22Rv1 (cell line): ENCODE results near the gene APBB2.

Experiments
- H3K27ac ChIP-seq: fragments of 450-650 bp; 2 replicates; pipeline ENCODE4 v1.5.1; 2017
- ZFX ChIP-seq: fragments of 450-650 bp; IDR thresholded peaks from 2 replicates; pipeline ENCODE4 v1.6.1; 2017; ENCODE audit warnings: antibody characterized with exemption, borderline replicate concordance
- TF ChIP-seq, protein P1 (sequence below): fragments of 450-650 bp; IDR thresholded peaks from 2 replicates; pipeline ENCODE4 v1.5.1; 2017; ENCODE audit warnings: mild to moderate bottlenecking

The APBB2 gene

DNA sequence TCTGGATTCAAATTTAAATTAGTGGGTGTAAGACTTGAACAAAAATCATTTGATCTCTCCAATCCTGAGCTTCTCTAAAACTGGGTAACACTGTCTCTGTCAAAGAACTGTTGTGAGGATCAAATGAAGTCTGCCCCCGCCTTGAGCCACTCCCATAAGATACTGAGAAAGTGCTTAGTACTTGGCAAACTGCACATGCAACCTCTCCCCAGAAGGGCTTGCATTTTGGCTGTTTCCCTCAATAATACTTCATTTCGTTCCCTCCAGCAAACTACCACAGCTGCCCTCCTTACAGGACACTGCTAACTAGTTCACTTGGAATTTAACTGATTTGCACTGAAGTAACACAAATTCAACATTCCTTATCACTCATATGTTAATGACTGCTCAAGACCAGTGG, 79.8 kb downstream of the APBB2 start:
- TF ChIP-seq, protein P1, sequence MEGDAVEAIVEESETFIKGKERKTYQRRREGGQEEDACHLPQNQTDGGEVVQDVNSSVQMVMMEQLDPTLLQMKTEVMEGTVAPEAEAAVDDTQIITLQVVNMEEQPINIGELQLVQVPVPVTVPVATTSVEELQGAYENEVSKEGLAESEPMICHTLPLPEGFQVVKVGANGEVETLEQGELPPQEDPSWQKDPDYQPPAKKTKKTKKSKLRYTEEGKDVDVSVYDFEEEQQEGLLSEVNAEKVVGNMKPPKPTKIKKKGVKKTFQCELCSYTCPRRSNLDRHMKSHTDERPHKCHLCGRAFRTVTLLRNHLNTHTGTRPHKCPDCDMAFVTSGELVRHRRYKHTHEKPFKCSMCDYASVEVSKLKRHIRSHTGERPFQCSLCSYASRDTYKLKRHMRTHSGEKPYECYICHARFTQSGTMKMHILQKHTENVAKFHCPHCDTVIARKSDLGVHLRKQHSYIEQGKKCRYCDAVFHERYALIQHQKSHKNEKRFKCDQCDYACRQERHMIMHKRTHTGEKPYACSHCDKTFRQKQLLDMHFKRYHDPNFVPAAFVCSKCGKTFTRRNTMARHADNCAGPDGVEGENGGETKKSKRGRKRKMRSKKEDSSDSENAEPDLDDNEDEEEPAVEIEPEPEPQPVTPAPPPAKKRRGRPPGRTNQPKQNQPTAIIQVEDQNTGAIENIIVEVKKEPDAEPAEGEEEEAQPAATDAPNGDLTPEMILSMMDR, result no peak
- TF ChIP-seq ZFX, result no peak
- no peak overlapping the region for H3K27ac ChIP-seq

DNA sequence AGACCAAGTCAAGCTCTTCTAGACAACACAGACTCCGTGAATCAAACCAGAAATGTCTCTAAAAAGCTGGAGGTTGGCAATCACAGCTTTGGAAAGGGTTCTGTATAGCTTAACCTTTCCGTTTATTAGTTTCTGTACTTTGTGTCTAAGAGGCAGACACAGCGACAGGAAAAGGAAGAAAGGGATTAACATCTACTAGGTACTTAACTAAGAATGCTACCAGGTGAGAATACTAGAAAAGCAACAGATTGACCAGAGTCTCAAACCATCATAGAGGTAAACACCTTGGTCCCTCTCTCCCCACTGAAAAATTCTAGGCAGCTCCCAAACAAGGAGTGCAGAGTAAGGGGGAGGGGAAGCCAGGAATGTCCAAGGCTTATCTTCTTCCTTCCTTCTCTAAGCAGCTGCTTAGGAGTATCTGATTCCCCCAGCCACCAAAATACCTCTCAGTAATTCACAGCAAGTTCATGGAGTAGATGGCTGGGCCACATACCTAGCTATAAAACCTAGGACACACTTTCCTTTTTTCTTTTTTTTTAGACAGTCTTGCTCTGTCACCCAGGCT, 80.8 kb downstream of the APBB2 start:
- TF ChIP-seq, protein P1, result no peak
- TF ChIP-seq ZFX, result no peak
- no peak overlapping the region for H3K27ac ChIP-seq

DNA sequence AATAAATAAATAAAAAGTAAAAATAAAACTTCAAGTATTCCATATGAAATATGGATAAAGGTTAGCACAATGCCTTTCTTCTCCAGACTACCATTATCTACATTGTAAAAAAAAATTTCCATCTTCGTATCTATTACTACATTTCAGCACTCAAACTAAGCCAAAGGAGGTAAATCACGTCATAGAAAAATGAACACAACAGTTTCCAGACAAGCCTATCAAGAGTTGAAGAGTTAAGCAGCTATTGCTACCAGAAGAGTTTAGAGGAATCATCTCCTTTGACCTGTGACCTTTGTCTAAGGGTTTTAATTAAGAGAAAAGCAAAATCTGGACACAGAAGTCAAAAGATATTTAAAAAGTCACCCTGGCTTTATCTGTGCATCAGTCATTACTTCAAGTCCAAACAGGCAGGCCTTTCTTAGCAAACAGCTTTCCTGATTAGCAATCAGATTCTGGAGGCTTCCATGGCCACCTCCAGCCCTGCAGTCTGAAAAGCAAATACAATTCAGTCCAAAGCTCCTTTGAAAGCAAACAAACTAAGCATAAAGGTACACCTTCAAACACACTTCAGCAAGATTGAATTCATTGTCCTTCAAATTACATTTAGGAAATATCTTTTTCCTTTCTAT, 82.2 kb downstream of the APBB2 start:
- TF ChIP-seq, protein P1, result no peak
- TF ChIP-seq ZFX, result no peak

DNA sequence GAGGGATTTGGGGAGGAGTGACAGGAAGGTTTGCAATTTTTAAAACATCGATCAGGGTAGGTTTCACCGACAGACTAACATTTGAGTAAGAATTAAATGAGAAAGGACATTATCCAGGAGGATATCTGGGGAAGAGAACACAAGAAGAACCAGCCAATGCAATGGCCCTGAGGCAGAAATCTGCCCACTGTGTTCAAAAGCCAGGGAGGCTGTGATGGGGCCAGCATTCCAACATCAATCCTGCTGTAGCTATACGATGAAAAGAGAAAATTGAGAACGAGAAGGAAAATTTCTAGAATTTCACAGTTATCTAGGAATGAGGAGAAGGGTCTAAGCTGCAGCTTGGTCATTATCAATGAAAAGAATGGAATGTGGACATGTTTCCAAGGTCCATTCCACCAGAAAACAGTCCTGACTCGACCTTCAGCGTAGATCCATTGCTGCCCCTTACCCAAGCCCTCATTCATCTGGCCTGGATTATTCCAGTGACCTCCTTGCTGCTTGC, 84.4 kb downstream of the APBB2 start:
- TF ChIP-seq ZFX, result no peak
- TF ChIP-seq, protein P1, result no peak
- no peak overlapping the region for H3K27ac ChIP-seq

More for the DNA sequence above, 82.2 kb downstream of the APBB2 start:
- H3K27ac ChIP-seq, result 0 out of 2 replicates have a peak overlapping the region, but pooled peaks have one; percentile 22

DNA sequence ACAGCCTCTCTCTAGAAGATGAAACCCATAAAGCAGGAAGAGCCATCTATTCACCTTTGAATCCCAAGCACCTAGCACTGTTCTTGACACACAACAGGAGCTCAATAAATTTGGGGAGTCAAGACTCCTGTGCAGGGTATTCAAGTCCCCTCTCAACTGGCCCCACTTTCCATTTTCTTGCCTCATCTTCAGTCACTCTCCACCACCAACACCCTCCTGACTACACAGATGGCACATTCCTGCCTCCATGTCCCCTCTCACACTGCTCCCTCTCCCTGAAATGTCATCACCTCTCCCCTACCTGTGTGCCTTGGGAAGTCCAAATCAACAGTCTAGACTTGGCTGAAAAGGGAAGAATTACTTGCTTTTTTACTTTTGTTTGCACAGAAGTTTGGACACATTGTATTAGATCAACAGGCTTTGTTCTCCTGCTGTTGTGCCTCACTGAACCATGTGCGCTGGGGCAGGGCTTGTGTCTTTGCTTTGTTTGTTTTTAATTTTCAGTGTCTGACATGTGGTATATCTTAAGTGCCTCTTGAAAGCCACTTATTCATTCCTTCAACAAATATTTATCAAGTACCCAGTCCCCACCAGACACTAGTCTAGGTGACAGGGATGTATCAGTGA, 85.1 kb downstream of the APBB2 start:
- TF ChIP-seq ZFX, result no peak
- TF ChIP-seq, protein P1, result no peak
- H3K27ac ChIP-seq, result no peak overlapping the region

DNA sequence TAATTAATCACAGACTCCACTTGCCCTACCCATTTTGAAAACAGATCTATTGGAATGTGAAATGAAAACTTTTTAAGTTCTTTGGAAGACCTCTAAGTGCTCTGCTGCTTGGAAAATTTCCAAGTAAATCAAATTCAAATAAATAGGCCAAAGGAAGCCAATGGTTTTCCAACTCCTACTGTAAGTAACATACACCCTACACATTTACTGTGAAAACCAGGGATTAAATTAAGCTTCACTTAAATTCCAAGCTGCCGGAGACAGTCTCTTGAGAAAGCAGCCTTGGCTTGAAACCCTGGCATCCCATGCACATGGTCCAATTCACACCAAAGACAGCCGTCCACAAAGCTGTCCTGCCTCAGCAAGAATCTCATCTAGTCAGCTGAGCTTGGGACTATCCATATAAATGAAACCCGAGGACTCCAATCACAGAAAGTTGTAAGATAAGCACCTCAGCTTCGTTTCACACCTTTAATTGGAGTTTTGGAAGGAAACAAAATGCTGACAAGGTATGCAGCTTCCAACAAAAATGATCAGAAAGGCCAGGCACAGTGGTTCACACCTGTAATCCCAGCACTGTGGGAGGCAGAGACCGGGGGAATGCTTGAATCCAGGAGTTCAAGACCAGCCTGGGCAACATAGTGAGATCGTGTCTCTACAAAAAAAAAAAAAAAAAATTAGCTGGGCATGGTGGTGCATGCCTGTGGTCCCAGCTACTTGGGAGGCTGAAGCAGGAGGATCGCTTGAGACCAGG, 88.6 kb downstream of the APBB2 start:
- H3K27ac ChIP-seq, result no peak overlapping the region

More for the DNA sequence above, 88.6 kb downstream of the APBB2 start:
- no peak for TF ChIP-seq ZFX
- TF ChIP-seq, protein P1, result no peak
